ENCODE data around the gene ITGB5.

DNA sequence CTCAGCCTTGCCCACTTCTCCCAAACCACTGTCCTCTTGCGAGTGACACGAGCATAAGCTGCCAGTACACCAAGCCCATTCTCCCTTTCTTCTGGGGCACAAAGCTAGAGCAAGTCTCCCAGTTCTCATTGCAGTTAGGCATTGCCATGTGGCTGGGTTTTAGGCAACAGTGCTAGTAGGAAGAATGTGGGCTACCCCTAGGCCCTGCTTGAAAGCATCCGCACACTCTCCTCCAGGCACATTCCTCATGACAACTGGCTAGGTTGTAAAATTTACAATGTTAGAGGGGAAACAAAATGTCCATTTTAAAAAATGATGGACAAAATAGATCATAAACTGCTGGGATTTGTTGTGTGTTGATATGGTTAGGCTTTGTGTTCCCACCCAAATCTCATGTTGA, 19.7 kb downstream of the ITGB5 start:
- TF ChIP-seq EZH2phosphoT487 (IDR thresholded peaks at IDR 0.05; ENCODE audit: low read depth, severe bottlenecking, unreplicated experiment) (no peak), EZH2 (IDR thresholded peaks at IDR 0.05; ENCODE audit: borderline replicate concordance) (no peak)
- TF ChIP-seq, protein P1, sequence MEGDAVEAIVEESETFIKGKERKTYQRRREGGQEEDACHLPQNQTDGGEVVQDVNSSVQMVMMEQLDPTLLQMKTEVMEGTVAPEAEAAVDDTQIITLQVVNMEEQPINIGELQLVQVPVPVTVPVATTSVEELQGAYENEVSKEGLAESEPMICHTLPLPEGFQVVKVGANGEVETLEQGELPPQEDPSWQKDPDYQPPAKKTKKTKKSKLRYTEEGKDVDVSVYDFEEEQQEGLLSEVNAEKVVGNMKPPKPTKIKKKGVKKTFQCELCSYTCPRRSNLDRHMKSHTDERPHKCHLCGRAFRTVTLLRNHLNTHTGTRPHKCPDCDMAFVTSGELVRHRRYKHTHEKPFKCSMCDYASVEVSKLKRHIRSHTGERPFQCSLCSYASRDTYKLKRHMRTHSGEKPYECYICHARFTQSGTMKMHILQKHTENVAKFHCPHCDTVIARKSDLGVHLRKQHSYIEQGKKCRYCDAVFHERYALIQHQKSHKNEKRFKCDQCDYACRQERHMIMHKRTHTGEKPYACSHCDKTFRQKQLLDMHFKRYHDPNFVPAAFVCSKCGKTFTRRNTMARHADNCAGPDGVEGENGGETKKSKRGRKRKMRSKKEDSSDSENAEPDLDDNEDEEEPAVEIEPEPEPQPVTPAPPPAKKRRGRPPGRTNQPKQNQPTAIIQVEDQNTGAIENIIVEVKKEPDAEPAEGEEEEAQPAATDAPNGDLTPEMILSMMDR (IDR thresholded peaks at IDR 0.05; ENCODE audit: poor library complexity): no peak

Data from hepatocyte (in vitro differentiated cells).